GM12878 (cell line): ENCODE measurements around the gene HIVEP2. TPM values are rescaled to one million over a fixed set of nuclear protein-coding genes. Genes with fewer than 3 reads are reported as not detected.
A peak's percentile ranks its signal among the peaks of the same experiment; 100 is the strongest.

Experiments used
- CEBPB ChIP-seq, 2 experiments: fragments of 150-350 bp in 1 of 2; IDR thresholded peaks; 2 replicates each; pipeline ENCODE4 v1.6.1; 2012 to 2014; ENCODE audit warnings: low read depth in 2 of 2, low read length in 2 of 2, borderline replicate concordance in 1 of 2, inconsistent platforms in 1 of 2
- CREB1 ChIP-seq: IDR thresholded peaks from 2 replicates; pipeline ENCODE4 v1.6.1; 2012; ENCODE audit warnings: low read depth, mild to moderate bottlenecking, inconsistent platforms
- CREM ChIP-seq: IDR thresholded peaks from 2 replicates; pipeline ENCODE4 v1.6.1; 2014; ENCODE audit warnings: antibody characterized with exemption, low read depth
- ETV6 ChIP-seq, 2 experiments: fragments of 450-650 bp in 1 of 2; IDR thresholded peaks in 1 of 2; conservative IDR thresholded peaks in 1 of 2; 2 replicates each; pipeline ENCODE4 v1.6.1; 2014; ENCODE audit warnings: antibody characterized with exemption in 1 of 2, borderline replicate concordance in 1 of 2, low read depth in 1 of 2, mild to moderate bottlenecking in 1 of 2, moderate library complexity in 1 of 2
- EZH2 ChIP-seq: IDR thresholded peaks from 2 replicates; pipeline ENCODE4 v1.6.1; 2012; ENCODE audit warnings: low read depth, mild to moderate bottlenecking, control low read depth, inconsistent platforms, low read length, borderline replicate concordance; ENCODE audit not compliant: control insufficient read depth
- HCFC1 ChIP-seq: fragments of 150-350 bp; IDR thresholded peaks from 2 replicates; pipeline ENCODE4 v1.6.1; 2014; ENCODE audit warnings: low read length
- KLF5 ChIP-seq: fragments of 450-650 bp; IDR thresholded peaks from 2 replicates; pipeline ENCODE4 v1.6.1; 2014; ENCODE audit warnings: mild to moderate bottlenecking; ENCODE audit not compliant: partially characterized antibody
- MTA2 ChIP-seq: fragments of 450-650 bp; IDR thresholded peaks from 2 replicates; pipeline ENCODE4 v1.6.1; 2016; ENCODE audit warnings: low read depth, mild to moderate bottlenecking, moderate library complexity
- MXI1 ChIP-seq: fragments of 150-350 bp; IDR thresholded peaks from 2 replicates; pipeline ENCODE4 v1.6.1; 2011; ENCODE audit warnings: low read depth, mild to moderate bottlenecking, inconsistent platforms, low read length, improper control_type of control experiment
- NBN ChIP-seq: fragments of 450-650 bp; IDR thresholded peaks from 2 replicates; pipeline ENCODE4 v1.6.1; 2016
- NFYA ChIP-seq: IDR thresholded peaks from 2 replicates; pipeline ENCODE4 v1.6.1; 2011; ENCODE audit warnings: low read depth, mild to moderate bottlenecking, low read length, improper control_type of control experiment, borderline replicate concordance
- POLR2AphosphoS2 ChIP-seq: IDR thresholded peaks from 2 replicates; pipeline ENCODE4 v1.6.1; 2011; ENCODE audit warnings: low read depth, mild to moderate bottlenecking, low read length, improper control_type of control experiment, moderate library complexity
- RELA ChIP-seq: fragments of 450-650 bp; IDR thresholded peaks from 2 replicates; pipeline ENCODE4 v1.8.0; 2014; ENCODE audit warnings: borderline replicate concordance; ENCODE audit not compliant: partially characterized antibody
- RUNX3 ChIP-seq: IDR thresholded peaks from 2 replicates; pipeline ENCODE4 v1.6.1; 2012; ENCODE audit warnings: low read length, inconsistent platforms
- SMAD5 ChIP-seq: IDR thresholded peaks from 2 replicates; pipeline ENCODE4 v1.6.1; 2016; ENCODE audit warnings: antibody characterized with exemption, low read depth
- SP1 ChIP-seq: IDR thresholded peaks from one replicate; pipeline ENCODE4 v1.6.1; 2011; ENCODE audit warnings: low read depth, low read length
- SREBF2 ChIP-seq: IDR thresholded peaks from 2 replicates; pipeline ENCODE4 v1.6.1; 2012; ENCODE audit warnings: mild to moderate bottlenecking, low read length
- TCF7 ChIP-seq: IDR thresholded peaks from 2 replicates; pipeline ENCODE4 v1.6.1; 2014; ENCODE audit warnings: antibody characterized with exemption, borderline replicate concordance
- YY1 ChIP-seq: IDR thresholded peaks from 2 replicates; pipeline ENCODE4 v1.6.1; 2011; ENCODE audit warnings: low read depth, mild to moderate bottlenecking, low read length
- ZNF217 ChIP-seq: fragments of 450-650 bp; IDR thresholded peaks from 2 replicates; pipeline ENCODE4 v1.6.1; 2017; ENCODE audit warnings: antibody characterized with exemption, mild to moderate bottlenecking
- ZNF274 ChIP-seq: IDR thresholded peaks from one replicate; pipeline ENCODE4 v1.8.0; 2011; ENCODE audit not compliant: insufficient read length, insufficient read depth
- ZSCAN29 ChIP-seq: fragments of 450-650 bp; IDR thresholded peaks from 2 replicates; pipeline ENCODE4 v1.6.1; 2017; ENCODE audit warnings: mild to moderate bottlenecking, moderate library complexity
- polyA plus RNA-seq, 11 experiments: library from polyadenylated mRNA; depleted of rRNA in 4 of 11; unstranded in 6 of 11; stranded (reverse) in 5 of 11; fragments of >200 nt; fragmentation: Nextera tagmentation in 4 of 11; fragmentation: Illumina TruSeq in 1 of 11; extraction: Ambion mirVana in 4 of 11; extraction: Trizol in 1 of 11; gene quantifications; 1 replicate in 1 of 11; 2 replicates in 10 of 11; pipeline versions ENCODE4 v1.2.1 to v1.2.3, GENCODE V29; 2011 to 2016; ENCODE audit warnings: inconsistent platforms in 2 of 11, missing spikeins in 2 of 11, low read depth in 1 of 11
- total RNA-seq, 4 experiments: library from RNA; depleted of rRNA in 3 of 4; stranded (reverse); fragments of >200 nt in 3 of 4; fragmentation: Illumina TruSeq in 1 of 4; extraction: Trizol in 1 of 4; gene quantifications; 2 replicates each; pipeline versions ENCODE4 v1.2.1 to v1.2.3, GENCODE V29; 2013 to 2021
- TF ChIP-seq, protein P1 (sequence below): fragments of 450-650 bp; IDR thresholded peaks from 2 replicates; pipeline ENCODE4 v1.6.1; 2017; ENCODE audit warnings: borderline replicate concordance
- TF ChIP-seq, protein P2 (sequence below): IDR thresholded peaks from 2 replicates; pipeline ENCODE4 v1.6.1; 2012; ENCODE audit warnings: low read depth, low read length, improper control_type of control experiment
- TF ChIP-seq, protein P3 (sequence below): IDR thresholded peaks from 2 replicates; pipeline ENCODE4 v1.6.1; 2012; ENCODE audit warnings: mild to moderate bottlenecking, low read depth, low read length
- TF ChIP-seq, protein P4 (sequence below): fragments of 450-650 bp; IDR thresholded peaks from 2 replicates; pipeline ENCODE4 v1.6.1; 2016; ENCODE audit warnings: mild to moderate bottlenecking

Gene HIVEP2
- total and polyA plus RNA-seq, 10 of the 15 experiments (the other 5 are each of a cell fraction or from before 2014, with no cell fraction given): 1.2 to 15.7 (median 10.2) TPM

DNA sequence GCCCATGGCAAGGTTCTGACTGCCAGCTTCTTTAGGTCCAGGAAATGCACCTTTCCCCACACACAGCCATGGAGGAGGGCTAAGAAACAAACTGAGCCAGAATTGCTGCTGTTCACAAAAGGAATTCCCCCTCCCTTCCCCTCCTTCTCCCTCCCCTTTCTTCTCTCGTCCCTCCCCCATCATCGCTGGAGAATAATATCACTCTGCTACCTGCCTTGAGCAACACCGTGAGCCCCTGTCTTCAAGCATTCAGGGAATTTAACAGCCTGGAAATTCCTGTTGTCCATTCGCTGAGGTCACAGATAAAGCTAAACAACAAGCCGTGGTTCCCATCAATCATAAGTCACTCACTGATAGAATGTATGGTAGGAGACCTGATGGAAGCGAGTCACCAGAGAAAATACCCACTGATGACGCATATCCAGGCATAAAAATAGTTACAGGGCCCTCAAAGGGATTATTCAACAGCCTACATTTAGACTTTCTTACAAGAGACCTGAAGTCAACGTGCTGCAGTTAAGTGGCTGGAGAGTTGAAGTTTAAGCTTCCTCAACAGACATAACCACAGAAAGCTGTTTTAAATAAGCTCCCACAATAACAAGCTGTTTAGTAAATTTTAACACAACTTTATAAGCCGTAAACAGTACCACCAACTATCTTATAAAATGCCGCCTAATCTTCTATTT is 59.7 kb downstream of the HIVEP2 start (continued):
- TF ChIP-seq, protein P1, sequence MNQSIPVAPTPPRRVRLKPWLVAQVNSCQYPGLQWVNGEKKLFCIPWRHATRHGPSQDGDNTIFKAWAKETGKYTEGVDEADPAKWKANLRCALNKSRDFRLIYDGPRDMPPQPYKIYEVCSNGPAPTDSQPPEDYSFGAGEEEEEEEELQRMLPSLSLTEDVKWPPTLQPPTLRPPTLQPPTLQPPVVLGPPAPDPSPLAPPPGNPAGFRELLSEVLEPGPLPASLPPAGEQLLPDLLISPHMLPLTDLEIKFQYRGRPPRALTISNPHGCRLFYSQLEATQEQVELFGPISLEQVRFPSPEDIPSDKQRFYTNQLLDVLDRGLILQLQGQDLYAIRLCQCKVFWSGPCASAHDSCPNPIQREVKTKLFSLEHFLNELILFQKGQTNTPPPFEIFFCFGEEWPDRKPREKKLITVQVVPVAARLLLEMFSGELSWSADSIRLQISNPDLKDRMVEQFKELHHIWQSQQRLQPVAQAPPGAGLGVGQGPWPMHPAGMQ: no peak
- peak in 1 of 2 experiments; percentile 69; a peak in 1 of 4 replicates for TF ChIP-seq ETV6 (conservative IDR thresholded peaks at IDR 0.05 in 1 of 2, IDR thresholded peaks at IDR 0.05 in 1 of 2; ENCODE audit: borderline replicate concordance in 1 of 2, low read depth in 1 of 2)
- TF ChIP-seq, protein P2, sequence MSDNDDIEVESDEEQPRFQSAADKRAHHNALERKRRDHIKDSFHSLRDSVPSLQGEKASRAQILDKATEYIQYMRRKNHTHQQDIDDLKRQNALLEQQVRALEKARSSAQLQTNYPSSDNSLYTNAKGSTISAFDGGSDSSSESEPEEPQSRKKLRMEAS: no peak
- TF ChIP-seq SREBF2: no peak
- TF ChIP-seq ZSCAN29: no peak; the same call in 1 of the 2 replicates
- TF ChIP-seq, protein P3, sequence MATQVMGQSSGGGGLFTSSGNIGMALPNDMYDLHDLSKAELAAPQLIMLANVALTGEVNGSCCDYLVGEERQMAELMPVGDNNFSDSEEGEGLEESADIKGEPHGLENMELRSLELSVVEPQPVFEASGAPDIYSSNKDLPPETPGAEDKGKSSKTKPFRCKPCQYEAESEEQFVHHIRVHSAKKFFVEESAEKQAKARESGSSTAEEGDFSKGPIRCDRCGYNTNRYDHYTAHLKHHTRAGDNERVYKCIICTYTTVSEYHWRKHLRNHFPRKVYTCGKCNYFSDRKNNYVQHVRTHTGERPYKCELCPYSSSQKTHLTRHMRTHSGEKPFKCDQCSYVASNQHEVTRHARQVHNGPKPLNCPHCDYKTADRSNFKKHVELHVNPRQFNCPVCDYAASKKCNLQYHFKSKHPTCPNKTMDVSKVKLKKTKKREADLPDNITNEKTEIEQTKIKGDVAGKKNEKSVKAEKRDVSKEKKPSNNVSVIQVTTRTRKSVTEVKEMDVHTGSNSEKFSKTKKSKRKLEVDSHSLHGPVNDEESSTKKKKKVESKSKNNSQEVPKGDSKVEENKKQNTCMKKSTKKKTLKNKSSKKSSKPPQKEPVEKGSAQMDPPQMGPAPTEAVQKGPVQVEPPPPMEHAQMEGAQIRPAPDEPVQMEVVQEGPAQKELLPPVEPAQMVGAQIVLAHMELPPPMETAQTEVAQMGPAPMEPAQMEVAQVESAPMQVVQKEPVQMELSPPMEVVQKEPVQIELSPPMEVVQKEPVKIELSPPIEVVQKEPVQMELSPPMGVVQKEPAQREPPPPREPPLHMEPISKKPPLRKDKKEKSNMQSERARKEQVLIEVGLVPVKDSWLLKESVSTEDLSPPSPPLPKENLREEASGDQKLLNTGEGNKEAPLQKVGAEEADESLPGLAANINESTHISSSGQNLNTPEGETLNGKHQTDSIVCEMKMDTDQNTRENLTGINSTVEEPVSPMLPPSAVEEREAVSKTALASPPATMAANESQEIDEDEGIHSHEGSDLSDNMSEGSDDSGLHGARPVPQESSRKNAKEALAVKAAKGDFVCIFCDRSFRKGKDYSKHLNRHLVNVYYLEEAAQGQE: no peak
- TF ChIP-seq MTA2: peak; percentile 91
- peak; percentile 86 for TF ChIP-seq RUNX3
- peak; percentile 97 for TF ChIP-seq CREM
- no peak for TF ChIP-seq SP1
- 0 out of 2 replicates have a peak, but pooled peaks have one; percentile 7 for TF ChIP-seq HCFC1
- no peak for TF ChIP-seq ZNF274
- no peak for TF ChIP-seq SMAD5
- no peak for TF ChIP-seq NFYA
- TF ChIP-seq ZNF217: no peak
- TF ChIP-seq CREB1: peak; percentile 94
- peak; percentile 59; the same call in 1 of the 2 replicates for TF ChIP-seq YY1
- TF ChIP-seq CEBPB (IDR thresholded peaks at IDR 0.05; ENCODE audit: borderline replicate concordance in 1 of 2, low read depth in 2 of 2, low read length in 2 of 2): peak in 1 of 2 experiments; percentile 86; a peak in 1 of 4 replicates
- peak; percentile 90 for TF ChIP-seq NBN
- TF ChIP-seq EZH2: no peak
- peak; percentile 69; the same call in 1 of the 2 replicates for TF ChIP-seq POLR2AphosphoS2
- TF ChIP-seq TCF7: peak; percentile 33; the same call in 1 of the 2 replicates
- TF ChIP-seq MXI1: peak; percentile 70; the same call in 1 of the 2 replicates
- TF ChIP-seq KLF5: peak; percentile 94
- TF ChIP-seq RELA: peak; percentile 84
- TF ChIP-seq, protein P4, sequence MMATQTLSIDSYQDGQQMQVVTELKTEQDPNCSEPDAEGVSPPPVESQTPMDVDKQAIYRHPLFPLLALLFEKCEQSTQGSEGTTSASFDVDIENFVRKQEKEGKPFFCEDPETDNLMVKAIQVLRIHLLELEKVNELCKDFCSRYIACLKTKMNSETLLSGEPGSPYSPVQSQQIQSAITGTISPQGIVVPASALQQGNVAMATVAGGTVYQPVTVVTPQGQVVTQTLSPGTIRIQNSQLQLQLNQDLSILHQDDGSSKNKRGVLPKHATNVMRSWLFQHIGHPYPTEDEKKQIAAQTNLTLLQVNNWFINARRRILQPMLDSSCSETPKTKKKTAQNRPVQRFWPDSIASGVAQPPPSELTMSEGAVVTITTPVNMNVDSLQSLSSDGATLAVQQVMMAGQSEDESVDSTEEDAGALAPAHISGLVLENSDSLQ: peak; percentile 96
